Measurements from ENCODE around the gene TAC4.

TAC4 gene

GRCh38 chr17:49871211-49871610 lies 23.3 kb upstream of the TAC4 start:
- H3K4me1 ChIP-seq (ENCODE audit: control insufficient read depth, insufficient read depth, low read length): no peaks in the 10 kb centered on the region
- H3K4me2 ChIP-seq (ENCODE audit: low read length): no peak overlapping the region
- H3K27me3 ChIP-seq (ENCODE audit: control insufficient read depth, insufficient read depth, low read length): peaks cover 60% of the 10 kb centered on the region
- no peak overlapping the region for H3K4me3 ChIP-seq (ENCODE audit: low read length)
- no peaks in the 10 kb centered on the region for H3K36me3 ChIP-seq (ENCODE audit: insufficient read depth, low read length)
- H3K9me3 ChIP-seq (replicated peaks; ENCODE audit: low read length): no peaks in the 10 kb centered on the region
- H3K9ac ChIP-seq (ENCODE audit: low read depth, low read length): no peak overlapping the region

- no peak overlapping the region for H3K4me2 ChIP-seq (ENCODE audit: low read length)
- H3K27me3 ChIP-seq (ENCODE audit: control insufficient read depth, insufficient read depth, low read length): peaks cover 60% of the 10 kb centered on the region
- H3K4me3 ChIP-seq (ENCODE audit: low read length): no peak overlapping the region
- no peaks in the 10 kb centered on the region for H3K4me1 ChIP-seq (ENCODE audit: control insufficient read depth, insufficient read depth, low read length)
- H3K9ac ChIP-seq (ENCODE audit: low read depth, low read length): no peak overlapping the region
- H3K9me3 ChIP-seq (replicated peaks; ENCODE audit: low read length): no peaks in the 10 kb centered on the region
- H3K36me3 ChIP-seq (ENCODE audit: insufficient read depth, low read length): no peaks in the 10 kb centered on the region
Observed at GRCh38 chr17:49870298-49870697, 22.4 kb upstream of the TAC4 start.

GRCh38 chr17:49869038-49869374 lies 21.1 kb upstream of the TAC4 start:
- H3K4me2 ChIP-seq (ENCODE audit: low read length): no peak overlapping the region

GRCh38 chr17:49866882-49867413 lies 19.1 kb upstream of the TAC4 start:
- Histone ChIP-seq H3K4me2 (ENCODE audit: low read length) (no peak overlapping the region), H3K9me3 (replicated peaks; ENCODE audit: low read length) (no peaks in the 10 kb centered on the region), H3K9ac (ENCODE audit: low read depth, low read length) (no peak overlapping the region), H3K4me3 (ENCODE audit: low read length) (no peak overlapping the region), H3K36me3 (ENCODE audit: insufficient read depth, low read length) (no peaks in the 10 kb centered on the region), H3K27me3 (ENCODE audit: control insufficient read depth, insufficient read depth, low read length) (peaks cover 47% of the 10 kb centered on the region), H3K4me1 (ENCODE audit: control insufficient read depth, insufficient read depth, low read length) (no peaks in the 10 kb centered on the region)

More at GRCh38 chr17:49869038-49869374, 21.1 kb upstream of the TAC4 start:
- H3K9me3 ChIP-seq (replicated peaks; ENCODE audit: low read length): no peaks in the 10 kb centered on the region
- H3K36me3 ChIP-seq (ENCODE audit: insufficient read depth, low read length): no peaks in the 10 kb centered on the region
- H3K27me3 ChIP-seq (ENCODE audit: control insufficient read depth, insufficient read depth, low read length): peaks cover 53% of the 10 kb centered on the region
- no peak overlapping the region for H3K9ac ChIP-seq (ENCODE audit: low read depth, low read length)
- no peak overlapping the region for H3K4me3 ChIP-seq (ENCODE audit: low read length)
- no peaks in the 10 kb centered on the region for H3K4me1 ChIP-seq (ENCODE audit: control insufficient read depth, insufficient read depth, low read length)

GRCh38 chr17:49866019-49866380 lies 18.1 kb upstream of the TAC4 start:
- no peaks in the 10 kb centered on the region for H3K36me3 ChIP-seq (ENCODE audit: insufficient read depth, low read length)
- no peaks in the 10 kb centered on the region for H3K9me3 ChIP-seq (replicated peaks; ENCODE audit: low read length)
- H3K9ac ChIP-seq (ENCODE audit: low read depth, low read length): no peak overlapping the region
- peaks cover 50% of the 10 kb centered on the region for H3K27me3 ChIP-seq (ENCODE audit: control insufficient read depth, insufficient read depth, low read length)
- no peak overlapping the region for H3K4me3 ChIP-seq (ENCODE audit: low read length)
- H3K4me1 ChIP-seq (ENCODE audit: control insufficient read depth, insufficient read depth, low read length): peaks cover 4% of the 10 kb centered on the region
- H3K4me2 ChIP-seq (ENCODE audit: low read length): no peak overlapping the region

GRCh38 chr17:49862781-49863331 lies 15.0 kb upstream of the TAC4 start:
- no peak overlapping the region for H3K9ac ChIP-seq (ENCODE audit: low read depth, low read length)
- peaks cover 4% of the 10 kb centered on the region for H3K4me1 ChIP-seq (ENCODE audit: control insufficient read depth, insufficient read depth, low read length)
- no peak overlapping the region for H3K4me2 ChIP-seq (ENCODE audit: low read length)
- H3K9me3 ChIP-seq (replicated peaks; ENCODE audit: low read length): no peaks in the 10 kb centered on the region
- H3K27me3 ChIP-seq (ENCODE audit: control insufficient read depth, insufficient read depth, low read length): peaks cover 39% of the 10 kb centered on the region
- H3K36me3 ChIP-seq (ENCODE audit: insufficient read depth, low read length): no peaks in the 10 kb centered on the region
- no peak overlapping the region for H3K4me3 ChIP-seq (ENCODE audit: low read length)

- H3K36me3 ChIP-seq (ENCODE audit: insufficient read depth, low read length): no peaks in the 10 kb centered on the region
- H3K9ac ChIP-seq (ENCODE audit: low read depth, low read length): no peak overlapping the region
- H3K4me1 ChIP-seq (ENCODE audit: control insufficient read depth, insufficient read depth, low read length): peaks cover 4% of the 10 kb centered on the region
- peaks cover 24% of the 10 kb centered on the region for H3K27me3 ChIP-seq (ENCODE audit: control insufficient read depth, insufficient read depth, low read length)
- no peak overlapping the region for H3K4me2 ChIP-seq (ENCODE audit: low read length)
- no peaks in the 10 kb centered on the region for H3K9me3 ChIP-seq (replicated peaks; ENCODE audit: low read length)
- no peak overlapping the region for H3K4me3 ChIP-seq (ENCODE audit: low read length)
Observed at GRCh38 chr17:49861150-49861884, 13.4 kb upstream of the TAC4 start.

GRCh38 chr17:49859991-49860953 lies 12.4 kb upstream of the TAC4 start:
- H3K9me3 ChIP-seq (replicated peaks; ENCODE audit: low read length): no peaks in the 10 kb centered on the region
- H3K27me3 ChIP-seq (ENCODE audit: control insufficient read depth, insufficient read depth, low read length): peaks cover 18% of the 10 kb centered on the region
- peaks cover 4% of the 10 kb centered on the region for H3K4me1 ChIP-seq (ENCODE audit: control insufficient read depth, insufficient read depth, low read length)
- no peak overlapping the region for H3K4me2 ChIP-seq (ENCODE audit: low read length)
- H3K9ac ChIP-seq (ENCODE audit: low read depth, low read length): no peak overlapping the region
- H3K36me3 ChIP-seq (ENCODE audit: insufficient read depth, low read length): no peaks in the 10 kb centered on the region
- H3K4me3 ChIP-seq (ENCODE audit: low read length): no peak overlapping the region

- Histone ChIP-seq H3K4me2 (ENCODE audit: low read length) (no peak overlapping the region), H3K27me3 (ENCODE audit: control insufficient read depth, insufficient read depth, low read length) (peaks cover 15% of the 10 kb centered on the region), H3K36me3 (ENCODE audit: insufficient read depth, low read length) (no peaks in the 10 kb centered on the region), H3K4me3 (ENCODE audit: low read length) (no peak overlapping the region), H3K9me3 (replicated peaks; ENCODE audit: low read length) (no peaks in the 10 kb centered on the region), H3K9ac (ENCODE audit: low read depth, low read length) (no peak overlapping the region), H3K4me1 (ENCODE audit: control insufficient read depth, insufficient read depth, low read length) (peaks cover 4% of the 10 kb centered on the region)
Observed at GRCh38 chr17:49858796-49859195, 10.9 kb upstream of the TAC4 start.

- Histone ChIP-seq H3K4me2 (ENCODE audit: low read length) (no peak overlapping the region), H3K9ac (ENCODE audit: low read depth, low read length) (no peak overlapping the region), H3K9me3 (replicated peaks; ENCODE audit: low read length) (no peaks in the 10 kb centered on the region), H3K4me1 (ENCODE audit: control insufficient read depth, insufficient read depth, low read length) (peaks cover 9% of the 10 kb centered on the region), H3K4me3 (ENCODE audit: low read length) (no peak overlapping the region), H3K27me3 (ENCODE audit: control insufficient read depth, insufficient read depth, low read length) (peaks cover 13% of the 10 kb centered on the region), H3K36me3 (ENCODE audit: insufficient read depth, low read length) (no peaks in the 10 kb centered on the region)
Observed at GRCh38 chr17:49854126-49854525, 6.3 kb upstream of the TAC4 start.

- Histone ChIP-seq H3K36me3 (ENCODE audit: insufficient read depth, low read length) (no peaks in the 10 kb centered on the region), H3K4me1 (ENCODE audit: control insufficient read depth, insufficient read depth, low read length) (peaks cover 9% of the 10 kb centered on the region), H3K9ac (ENCODE audit: low read depth, low read length) (no peak overlapping the region), H3K4me3 (ENCODE audit: low read length) (no peak overlapping the region), H3K9me3 (replicated peaks; ENCODE audit: low read length) (no peaks in the 10 kb centered on the region), H3K27me3 (ENCODE audit: control insufficient read depth, insufficient read depth, low read length) (peaks cover 9% of the 10 kb centered on the region), H3K4me2 (ENCODE audit: low read length) (no peak overlapping the region)
Observed at GRCh38 chr17:49853470-49854015, 5.7 kb upstream of the TAC4 start.

All from skeletal muscle satellite cell (primary cell).